ENCODE data around the gene PDGFRA. TPM values are rescaled to one million over a fixed set of nuclear protein-coding genes. Genes with fewer than 3 reads are reported as not detected.

The PDGFRA gene
- 529 and 975 TPM in 2 replicates for total RNA-seq

GRCh38 chr4:54228961-54229501 lies at the start of gene PDGFRA:
TSS of gene PDGFRA (plus strand) at chr4:54229293. CDS start at chr4:54258769, 29,476 bp downstream.

Other genes with a start within 250 kb of the PDGFRA start
- 39.6 and 53.3 TPM in 2 replicates for gene CHIC2, start 164.7 kb upstream of the PDGFRA start, total RNA-seq
- not detected in 2 replicates for gene GSX2, start 129.1 kb upstream of the PDGFRA start, total RNA-seq

Measured in bronchial smooth muscle cell (primary cell).